Stimulated activated CD4-positive, alpha-beta T cell treated with anti-CD3 and anti-CD28 coated beads, Interleukin-15, amount 100 ng/mL, for 1 hour (primary cell): ENCODE results near the gene PEA15.
A peak's percentile ranks its signal among the peaks of the same experiment; 100 is the strongest.

Experiments used
- DNase-seq, 2 donors: peaks; one replicate each; pipeline ENCODE4 v3.0.0-alpha.2; 2020; ENCODE audit warnings: low read depth in 1 of 2, low spot score in 1 of 2

The PEA15 gene

GRCh38 chr1:160237558-160237957, 32.4 kb downstream of the PEA15 start:
- no peak for DNase-seq

GRCh38 chr1:160238408-160238807, 33.2 kb downstream of the PEA15 start:
- DNase-seq, result no peak

GRCh38 chr1:160239582-160240299, 34.6 kb downstream of the PEA15 start:
- no peak for DNase-seq

- DNase-seq, result no peak
Measured at GRCh38 chr1:160243767-160244166, 38.6 kb downstream of the PEA15 start.

GRCh38 chr1:160244209-160244608, 39.0 kb downstream of the PEA15 start:
- no peak for DNase-seq

GRCh38 chr1:160245434-160245833, 40.2 kb downstream of the PEA15 start:
- DNase-seq, result no peak

- no peak for DNase-seq
Measured at GRCh38 chr1:160247053-160247452, 41.9 kb downstream of the PEA15 start.

GRCh38 chr1:160251011-160251410, 45.8 kb downstream of the PEA15 start:
- no peak for DNase-seq

GRCh38 chr1:160251687-160252526, 46.7 kb downstream of the PEA15 start:
- DNase-seq, result no peak

GRCh38 chr1:160255781-160256300, 50.7 kb downstream of the PEA15 start:
- no peak for DNase-seq

- no peak for DNase-seq
Measured at GRCh38 chr1:160256396-160257046, 51.3 kb downstream of the PEA15 start.

- no peak for DNase-seq
Measured at GRCh38 chr1:160257411-160258015, 52.3 kb downstream of the PEA15 start.

GRCh38 chr1:160258177-160258798, 53.1 kb downstream of the PEA15 start:
- no peak for DNase-seq

GRCh38 chr1:160260406-160261382, 55.5 kb downstream of the PEA15 start:
- no peak for DNase-seq

GRCh38 chr1:160261556-160261892, 56.3 kb downstream of the PEA15 start:
- peak; percentile 31 to 42 for DNase-seq

GRCh38 chr1:160261893-160262794, 57.0 kb downstream of the PEA15 start, which contains the start of gene DCAF8:
DCAF8 (minus strand) TSS chr1:160262549; CDS start chr1:160244008, 18,541 bp downstream.
- DNase-seq, result peak; percentile 92 to 94

- DNase-seq, result no peak
Measured at GRCh38 chr1:160264795-160265307, 59.7 kb downstream of the PEA15 start.
